ENCODE data around the gene USF2. TPM values are rescaled to one million over a fixed set of nuclear protein-coding genes. Genes with fewer than 3 reads are reported as not detected.

The USF2 gene
- total and polyA plus RNA-seq, 2 of the 4 experiments (the other 2 are of a cell fraction), result 21.3 to 65.6 TPM

GRCh38 chr19:35260694-35261304 is 8.0 kb upstream of the USF2 start:
- no peak overlapping the region for H3K4ac ChIP-seq (ENCODE audit: low read depth, low read length)
- H3K18ac ChIP-seq (ENCODE audit: low read depth, low read length), result no peak overlapping the region
- WGBS, 2 experiments (ENCODE audit: extremely low coverage in 2 of 2, insufficient read length in 1 of 2), result 100% methylated on average over 1 of the region's 10 CpGs; no CpG with 5 or more reads in 1 of the 2 experiments
- no peak overlapping the region for H3K9ac ChIP-seq (ENCODE audit: low read depth, low read length)
- H4K5ac ChIP-seq (ENCODE audit: low read depth, low read length), result no peak overlapping the region
- ChIA-PET CTCF (no interaction called here), POLR2A (ENCODE audit: unreplicated experiment) (no interaction called here)
- no peak overlapping the region for H2BK5ac ChIP-seq (ENCODE audit: low read depth, low read length, poor library complexity, severe bottlenecking)
- no peak overlapping the region for H3K4me2 ChIP-seq (ENCODE audit: low read depth, low read length)
- H4K20me1 ChIP-seq (ENCODE audit: insufficient read depth, low read length), result no peaks in the 10 kb centered on the region
- intact Hi-C loops (cut with micrococcal nuclease), result no loop called here
- H3K9me1 ChIP-seq (ENCODE audit: insufficient read depth, low read length), result peaks cover 8% of the 10 kb centered on the region
- H3K36me3 ChIP-seq (ENCODE audit: control insufficient read depth, insufficient read depth, low read length), result no peaks in the 10 kb centered on the region
- no peaks in the 10 kb centered on the region for H3K4me1 ChIP-seq (ENCODE audit: control insufficient read depth, insufficient read depth, low read length)
- no peak overlapping the region for H4K91ac ChIP-seq (ENCODE audit: insufficient read depth, low read depth, low read length)
- H4K8ac ChIP-seq (ENCODE audit: low read depth in 2 of 2, low read length in 2 of 2), result no peak overlapping the region
- H3K9me3 ChIP-seq (ENCODE audit: control insufficient read depth, insufficient read depth, low read length), result no peaks in the 10 kb centered on the region
- no peak overlapping the region for H2BK120ac ChIP-seq (ENCODE audit: low read depth, low read length)
- DNase-seq, result no peak
- H2AFZ ChIP-seq (replicated peaks; ENCODE audit: low read length, poor library complexity), result no peak overlapping the region
- no peak overlapping the region for H3K4me3 ChIP-seq (ENCODE audit: insufficient read depth, low read depth, low read length)
- H2AK5ac ChIP-seq (ENCODE audit: low read depth, low read length), result no peak overlapping the region
- H3K56ac ChIP-seq (ENCODE audit: extremely low read depth, insufficient read depth, low read length), result no peak overlapping the region
- BruUV-seq (replicated peaks), result no TSS peak
- H2BK20ac ChIP-seq (ENCODE audit: low read depth, low read length), result no peak overlapping the region
- in situ Hi-C loops (cut with MboI; ENCODE audit: low sequenced_read_pairs), result no loop called here
- H3K23ac ChIP-seq (ENCODE audit: low read depth, low read length), result no peak overlapping the region
- no peak for ATAC-seq (ENCODE audit: low read depth)
- H2BK15ac ChIP-seq (ENCODE audit: low read depth, low read length), result no peak overlapping the region
- TF ChIP-seq SMC3 (IDR thresholded peaks at IDR 0.05; ENCODE audit: low read depth, low read length) (no peak), USF2 (IDR thresholded peaks at IDR 0.05; ENCODE audit: low read depth, low read length) (no peak), MAFK (IDR thresholded peaks at IDR 0.05; ENCODE audit: low read depth, low read length) (no peak), RFX5 (IDR thresholded peaks at IDR 0.05; ENCODE audit: low read depth, low read length) (no peak), NFE2L2 (IDR thresholded peaks at IDR 0.05; ENCODE audit: low read depth, low read length) (no peak)
- peaks cover 15% of the 10 kb centered on the region for H3K27me3 ChIP-seq (ENCODE audit: control insufficient read depth, insufficient read depth, low read length)
- H3K14ac ChIP-seq (replicated peaks; ENCODE audit: low read depth, low read length), result no peak overlapping the region
- H3K27ac ChIP-seq (ENCODE audit: insufficient read depth, low read length), result no peak overlapping the region
- H2AK9ac ChIP-seq (replicated peaks; ENCODE audit: low read depth, low read length, poor library complexity), result no peak overlapping the region
- dilution Hi-C loops (cut with HindIII; ENCODE audit: low sequenced_read_pairs, unreplicated experiment), result no loop called here
- H3K79me1 ChIP-seq (ENCODE audit: low read depth in 1 of 2, low read length in 2 of 2), result no peaks in the 10 kb centered on the region

All from IMR-90 (cell line).